Loucy (cell line): ENCODE data around the gene KLF2.
A peak's percentile ranks its signal among the peaks of the same experiment; 100 is the strongest.

Experiments used
- H2AFZ ChIP-seq: fragments of 200-600 bp; sonication (generic); 2 replicates; pipeline ENCODE4 v1.6.0; 2016; ENCODE audit warnings: antibody characterized with exemption, mild to moderate bottlenecking, low read length, moderate library complexity
- H3F3A ChIP-seq: fragments of 200-600 bp; 2 replicates; pipeline ENCODE4 v1.6.0; 2016; ENCODE audit warnings: antibody characterized with exemption, low read depth, mild to moderate bottlenecking
- H3K27me3 ChIP-seq: fragments of 200-600 bp; sonication (generic); 2 replicates; pipeline ENCODE4 v1.6.1; 2014; ENCODE audit warnings: low read length, mild to moderate bottlenecking; ENCODE audit not compliant: insufficient read depth, poor library complexity, severe bottlenecking
- H3K36me3 ChIP-seq: fragments of 200-600 bp; sonication (generic); 2 replicates; pipeline ENCODE4 v1.6.1; 2016; ENCODE audit warnings: low read length; ENCODE audit not compliant: insufficient read depth
- H3K4me1 ChIP-seq: fragments of 200-600 bp; sonication (generic); 2 replicates; pipeline ENCODE4 v1.5.1; 2014; ENCODE audit warnings: low read length, mild to moderate bottlenecking; ENCODE audit not compliant: insufficient read depth, poor library complexity, severe bottlenecking
- H3K4me2 ChIP-seq: fragments of 200-600 bp; sonication (generic); 2 replicates; pipeline ENCODE4 v1.6.0; 2014; ENCODE audit warnings: antibody characterized with exemption, low read length, low read depth, mild to moderate bottlenecking; ENCODE audit not compliant: poor library complexity, severe bottlenecking
- H3K4me3 ChIP-seq: fragments of 200-600 bp; sonication (generic); 2 replicates; pipeline ENCODE4 v1.5.1; 2014; ENCODE audit warnings: low read length, mild to moderate bottlenecking, mixed read lengths; ENCODE audit not compliant: poor library complexity, severe bottlenecking
- H3K79me2 ChIP-seq: fragments of 200-600 bp; sonication (generic); 2 replicates; pipeline ENCODE4 v1.6.1; 2014; ENCODE audit warnings: low read length; ENCODE audit not compliant: insufficient read depth
- H3K9ac ChIP-seq: fragments of 200-600 bp; sonication (generic); 2 replicates; pipeline ENCODE4 v1.6.0; 2014; ENCODE audit warnings: mild to moderate bottlenecking, low read depth, low read length, moderate library complexity; ENCODE audit not compliant: poor library complexity, severe bottlenecking
- H3K9me2 ChIP-seq: fragments of 200-600 bp; sonication (generic); replicated peaks from 2 replicates; pipeline ENCODE4 v1.6.1; 2016; ENCODE audit warnings: low read depth, low read length, mixed read lengths
- H3K9me3 ChIP-seq: fragments of 200-600 bp; sonication (generic); 2 replicates; pipeline ENCODE4 v1.6.1; 2014; ENCODE audit warnings: mild to moderate bottlenecking, antibody characterized with exemption, low read length, low read depth; ENCODE audit not compliant: insufficient read depth
- H4K20me1 ChIP-seq: fragments of 200-600 bp; sonication (generic); 2 replicates; pipeline ENCODE4 v1.6.0; 2014; ENCODE audit warnings: antibody characterized with exemption, low read length, mild to moderate bottlenecking; ENCODE audit not compliant: insufficient read depth, poor library complexity, severe bottlenecking
- CTCF ChIP-seq: fragments of 200-600 bp; sonication (generic); conservative IDR thresholded peaks from 2 replicates; pipeline ENCODE4 v1.5.1; 2014; ENCODE audit warnings: mild to moderate bottlenecking, antibody characterized with exemption, low read length
- EZH2phosphoT487 ChIP-seq: fragments of 200-600 bp; IDR thresholded peaks from 2 replicates; pipeline ENCODE4 v1.6.1; 2018; ENCODE audit warnings: antibody characterized with exemption, mild to moderate bottlenecking, moderate library complexity, borderline replicate concordance

The KLF2 gene

GRCh38 chr19:16376649-16377048 lies 52.0 kb downstream of the KLF2 start:
- Histone ChIP-seq H3K9me2 (no peaks in the 10 kb centered on the region), H3K4me1 (peaks cover 25% of the 10 kb centered on the region), H3F3A (no peaks in the 10 kb centered on the region), H2AFZ (no peak overlapping the region), H3K9me3 (no peaks in the 10 kb centered on the region), H3K27me3 (no peaks in the 10 kb centered on the region), H3K4me3 (no peak overlapping the region), H3K79me2 (no peaks in the 10 kb centered on the region), H3K9ac (no peak overlapping the region), H4K20me1 (no peaks in the 10 kb centered on the region), H3K4me2 (no peak overlapping the region), H3K36me3 (peaks cover 23% of the 10 kb centered on the region; the same call in 1 of the 2 replicates)
- TF ChIP-seq CTCF (peak; percentile 63), EZH2phosphoT487 (no peak)

- no peaks in the 10 kb centered on the region for H3K9me3 ChIP-seq
- peaks cover 16% of the 10 kb centered on the region for H3K4me1 ChIP-seq
- peaks cover 23% of the 10 kb centered on the region; the same call in 1 of the 2 replicates for H3K36me3 ChIP-seq
- no peaks in the 10 kb centered on the region for H3K9me2 ChIP-seq
- no peak overlapping the region for H3K9ac ChIP-seq
- no peaks in the 10 kb centered on the region for H4K20me1 ChIP-seq
- no peak for TF ChIP-seq EZH2phosphoT487
- TF ChIP-seq CTCF, result no peak
- no peaks in the 10 kb centered on the region for H3K79me2 ChIP-seq
- no peak overlapping the region for H3K4me2 ChIP-seq
- H3K27me3 ChIP-seq, result no peaks in the 10 kb centered on the region
- H3K4me3 ChIP-seq, result no peak overlapping the region
- H3F3A ChIP-seq, result no peaks in the 10 kb centered on the region
- H2AFZ ChIP-seq, result no peak overlapping the region
These were observed 52.9 kb downstream of the KLF2 start for GRCh38 chr19:16377521-16377920.
